GM19455 (cell line): ENCODE results near the gene FTCD.

ENCODE experiments used
- ATAC-seq: cut with Tn5 transposase; IDR thresholded peaks from one replicate; pipeline ENCODE4 v1.9.1; 2021; ENCODE audit not compliant: unreplicated experiment

Gene FTCD

GRCh38 chr21:46095083-46095719, 60.2 kb downstream of the FTCD start:
- ATAC-seq: no peak

GRCh38 chr21:46094401-46095082, 60.8 kb downstream of the FTCD start:
- ATAC-seq: no peak

GRCh38 chr21:46093668-46094400, 61.5 kb downstream of the FTCD start:
- no peak for ATAC-seq

GRCh38 chr21:46092811-46093667, 62.3 kb downstream of the FTCD start:
- no peak for ATAC-seq

GRCh38 chr21:46092026-46092764, 63.2 kb downstream of the FTCD start:
- no peak for ATAC-seq

GRCh38 chr21:46091631-46092025, 63.8 kb downstream of the FTCD start:
- no peak for ATAC-seq

- no peak for ATAC-seq
Observed at GRCh38 chr21:46091118-46091517, 64.3 kb downstream of the FTCD start.

GRCh38 chr21:46089285-46089684, 66.1 kb downstream of the FTCD start:
- ATAC-seq: no peak

GRCh38 chr21:46088189-46088588, 67.2 kb downstream of the FTCD start:
- no peak for ATAC-seq

GRCh38 chr21:46087641-46088040, 67.7 kb downstream of the FTCD start:
- ATAC-seq: no peak
